Lung (tissue), 12 donors: ENCODE results near the gene NFASC. TPM values are rescaled to one million over a fixed set of nuclear protein-coding genes. Genes with fewer than 3 reads are reported as not detected.
A peak's percentile ranks its signal among the peaks of the same experiment; 100 is the strongest.

Source experiments
- ATAC-seq: fragments of 200-7000 bp; cut with Tn5 transposase; one replicate; pipeline ENCODE4 v1.9.1; 2020; ENCODE audit warnings: moderate number of reproducible peaks; ENCODE audit not compliant: insufficient read depth, low FRiP score
- DNase-seq, 3 donors: peaks; one replicate each; pipeline ENCODE4 v3.0.0-alpha.2; 2013 to 2017
- H3K27ac ChIP-seq, 2 donors: one replicate each; pipeline ENCODE4 v1.5.1; 2013; ENCODE audit warnings: mild to moderate bottlenecking in 2 of 2, moderate library complexity in 2 of 2, control low read depth in 1 of 2, inconsistent platforms in 1 of 2, low read depth in 1 of 2, low read length in 1 of 2
- H3K27me3 ChIP-seq, 3 donors: one replicate each; pipeline ENCODE4 v1.5.1; 2013; ENCODE audit warnings: low read length in 2 of 3; ENCODE audit not compliant: control insufficient read depth in 3 of 3, insufficient read depth in 3 of 3
- H3K36me3 ChIP-seq, 4 donors: one replicate each; pipeline ENCODE4 v1.5.1; 2013; ENCODE audit warnings: low read length in 4 of 4, mild to moderate bottlenecking in 1 of 4, moderate library complexity in 1 of 4; ENCODE audit not compliant: control insufficient read depth in 4 of 4, insufficient read depth in 4 of 4
- H3K4me1 ChIP-seq, 5 donors: one replicate each; pipeline ENCODE4 v1.5.1; 2013; ENCODE audit warnings: low read length in 5 of 5, mild to moderate bottlenecking in 2 of 5, moderate library complexity in 1 of 5; ENCODE audit not compliant: control insufficient read depth in 5 of 5, insufficient read depth in 5 of 5
- H3K4me3 ChIP-seq: one replicate; pipeline ENCODE4 v1.5.1; 2013; ENCODE audit warnings: mild to moderate bottlenecking, control low read depth, moderate library complexity
- H3K9ac ChIP-seq, 2 donors: one replicate each; pipeline ENCODE4 v1.5.1; 2013; ENCODE audit warnings: low read length in 2 of 2, control low read depth in 1 of 2; ENCODE audit not compliant: insufficient read depth in 1 of 2
- H3K9me3 ChIP-seq, 4 donors: one replicate each; pipeline ENCODE4 v1.5.1; 2013; ENCODE audit warnings: low read length in 3 of 4, mild to moderate bottlenecking in 1 of 4, moderate library complexity in 1 of 4; ENCODE audit not compliant: control insufficient read depth in 4 of 4, insufficient read depth in 3 of 4
- CTCF ChIP-seq: IDR thresholded peaks from 2 replicates; pipeline ENCODE4 v1.5.1; 2012; ENCODE audit warnings: mild to moderate bottlenecking; ENCODE audit errors: control extremely low read depth, extremely low read depth
- WGBS, 2 donors: extraction: QIAGEN DNeasy Blood & Tissue Kit; methylation state at CpG; one replicate each; pipeline ENCODE4 v1.1.7; 2013; 5-methylcytosine and 5-hydroxymethylcytosine counted together
- polyA plus RNA-seq, 2 donors: library from polyadenylated mRNA; stranded (reverse); fragments of 200-250 nt; gene quantifications; one replicate each; pipeline ENCODE4 v1.2.1, GENCODE V29; 2013
- total RNA-seq, 2 donors: library from RNA; depleted of rRNA in 1 of 2; stranded (reverse); fragments of >200 nt in 1 of 2; gene quantifications; one replicate each; pipeline ENCODE4 v1.2.1, GENCODE V29; 2014 to 2021
- donor health status: control.
- donor health status: control.
- donor health status: Bipolar disorder and iron deficiency.
- donor health status: healthy.
- donor health status: DM: yes; HTN: yes; CAD: no.

The NFASC gene
- total and polyA plus RNA-seq, 4 donors, result 1.8 to 11.2 (median 3.8) TPM

GRCh38 chr1:204978782-204979181 is 108.1 kb downstream of the NFASC start:
- Histone ChIP-seq H3K4me3 (no peak overlapping the region), H3K36me3 (no peaks in the 10 kb centered on the region), H3K4me1 (no peaks in the 10 kb centered on the region), H3K9me3 (no peaks in the 10 kb centered on the region), H3K9ac (no peak overlapping the region), H3K27me3 (peaks cover 0 to 5% (median 0%) of the 10 kb centered on the region in 3 donors), H3K27ac (no peak overlapping the region)
- WGBS, 2 donors, result 92 to 94% methylated on average over 14 of the region's 14 CpGs
- no peak for DNase-seq
- no peak for TF ChIP-seq CTCF
- no peak for ATAC-seq

GRCh38 chr1:204979306-204979705 is 108.6 kb downstream of the NFASC start:
- no peak for DNase-seq
- H3K9me3 ChIP-seq, result no peaks in the 10 kb centered on the region
- no peaks in the 10 kb centered on the region for H3K4me1 ChIP-seq
- no peak for ATAC-seq
- H3K27ac ChIP-seq, result no peak overlapping the region
- no peak for TF ChIP-seq CTCF
- H3K9ac ChIP-seq, result no peak overlapping the region
- WGBS, 2 donors, result 94 to 96% methylated on average over 18 of the region's 18 CpGs
- peaks cover 0 to 3% (median 0%) of the 10 kb centered on the region in 3 donors for H3K27me3 ChIP-seq
- no peak overlapping the region for H3K4me3 ChIP-seq
- no peaks in the 10 kb centered on the region for H3K36me3 ChIP-seq

- Histone ChIP-seq H3K4me1 (no peaks in the 10 kb centered on the region), H3K27ac (peak overlapping the region in 1 of 2 donors; percentile 13), H3K9ac (no peak overlapping the region), H3K4me3 (no peak overlapping the region), H3K36me3 (no peaks in the 10 kb centered on the region), H3K9me3 (no peaks in the 10 kb centered on the region), H3K27me3 (peaks cover 0 to 3% (median 0%) of the 10 kb centered on the region in 3 donors)
- DNase-seq (no peak), ATAC-seq (no peak)
- 90 to 97% methylated on average over 10 of the region's 10 CpGs for WGBS, 2 donors
- TF ChIP-seq CTCF, result no peak
Observed at GRCh38 chr1:204979891-204980649, 109.4 kb downstream of the NFASC start.
